Activated T-helper 9 cell treated with anti-CD3 and anti-CD28 coated beads, Interleukin-2, amount 50 U/mL, for 16 hours (primary cell): ENCODE measurements around the gene SPATA4.

Experiments used
- DNase-seq: peaks from one replicate; pipeline ENCODE4 v3.0.0-alpha.2; 2020; ENCODE audit warnings: low read depth

The SPATA4 gene

DNA sequence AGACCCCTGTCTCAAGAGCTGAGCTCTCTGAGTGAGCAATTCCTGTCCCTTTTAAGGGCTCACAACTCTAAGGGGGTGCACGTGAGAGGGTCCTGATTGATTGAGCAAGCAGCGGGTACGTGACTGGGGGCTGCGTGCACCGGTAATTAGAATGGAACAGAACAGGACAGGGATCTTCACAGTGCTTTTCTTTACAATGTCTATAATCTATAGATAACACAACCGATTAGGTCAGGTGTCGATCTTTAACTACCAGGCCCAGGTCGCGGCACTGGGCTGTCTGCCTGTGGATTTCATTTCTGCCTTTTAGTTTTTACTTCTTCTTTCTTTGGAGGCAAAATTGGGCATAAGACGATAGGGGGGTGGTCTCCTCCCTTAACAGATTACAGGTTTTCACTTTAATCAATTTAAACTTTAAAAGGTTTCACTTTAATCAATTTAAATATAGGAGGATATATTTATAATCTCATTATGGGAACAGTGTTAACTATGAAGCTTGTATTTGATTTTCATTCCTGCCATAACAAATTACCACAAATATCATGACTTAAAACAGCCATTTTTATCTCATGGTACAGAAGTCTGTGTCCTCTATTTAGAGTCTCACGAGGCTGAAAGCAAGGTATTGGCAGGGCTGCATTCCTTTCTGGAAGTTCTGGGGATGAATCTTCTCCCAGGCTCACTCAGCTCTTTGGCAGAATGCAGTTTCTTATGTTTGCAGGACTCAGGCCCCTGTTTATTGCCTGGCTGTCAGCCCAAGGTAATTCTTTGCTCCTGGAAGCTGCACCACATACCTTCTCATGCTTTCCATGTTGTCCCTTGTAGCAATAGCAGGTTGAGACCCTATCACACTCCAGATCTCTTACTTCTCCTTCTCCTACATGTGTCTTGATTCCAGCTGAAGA lies 5.2 kb downstream of the SPATA4 start:
- DNase-seq = no peak

- DNase-seq = no peak
These were observed 6.7 kb downstream of the SPATA4 start for GRCh38 chr4:176188654-176189053.

GRCh38 chr4:176187624-176188023 lies 7.8 kb downstream of the SPATA4 start:
- DNase-seq = no peak

DNA sequence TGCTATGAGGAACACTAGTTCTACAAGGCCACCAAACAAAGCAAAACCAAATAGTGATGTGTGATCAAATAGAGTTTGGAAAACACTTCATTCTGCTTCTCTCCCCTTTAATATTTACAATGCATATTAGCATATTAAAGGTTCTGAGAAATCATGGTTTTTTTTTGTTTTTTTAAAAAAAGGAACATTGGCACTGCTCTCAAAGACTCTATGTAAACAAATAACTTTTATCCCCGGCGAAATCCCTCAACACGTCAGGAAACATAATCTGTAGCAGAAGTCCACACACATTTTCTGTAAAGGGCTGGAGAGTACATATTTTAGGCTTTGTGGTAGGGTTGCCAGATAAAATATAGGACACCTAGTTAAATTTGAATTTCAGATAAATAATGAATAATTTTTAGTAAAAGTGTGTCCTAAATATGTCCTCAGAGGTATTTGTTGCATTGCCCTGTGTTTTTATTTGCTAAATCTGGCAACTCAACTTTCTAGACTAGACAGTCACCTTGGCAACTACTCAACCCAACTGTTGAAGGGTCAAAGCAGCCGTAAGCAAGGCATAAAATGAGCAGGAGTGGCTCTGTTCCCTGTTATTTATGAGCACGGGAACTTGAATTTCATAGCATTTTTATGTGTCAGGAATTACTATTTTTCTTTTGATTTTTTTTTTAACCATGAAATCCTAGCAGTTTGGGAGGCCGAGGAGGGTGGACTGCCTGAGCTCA lies 8.6 kb downstream of the SPATA4 start:
- no peak for DNase-seq

DNA sequence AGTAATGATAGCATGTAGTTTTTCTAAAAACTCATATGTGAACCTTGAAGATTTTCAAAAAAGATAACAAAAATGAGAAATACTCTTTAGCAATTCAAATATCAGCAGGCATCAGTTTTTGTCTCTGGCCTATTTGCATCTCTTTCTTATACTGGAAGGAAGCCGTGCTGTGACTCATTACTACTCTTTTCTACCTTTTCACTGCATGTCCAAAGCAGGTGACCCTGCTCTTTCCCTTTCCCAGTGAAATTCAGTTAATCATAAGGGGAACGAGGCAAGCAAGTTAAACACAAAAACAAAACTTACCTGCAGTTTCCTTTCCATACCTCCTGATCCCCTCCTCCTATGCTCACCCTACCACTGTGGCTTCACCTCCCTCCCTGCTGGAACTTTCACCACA lies 9.3 kb downstream of the SPATA4 start:
- no peak for DNase-seq

DNA sequence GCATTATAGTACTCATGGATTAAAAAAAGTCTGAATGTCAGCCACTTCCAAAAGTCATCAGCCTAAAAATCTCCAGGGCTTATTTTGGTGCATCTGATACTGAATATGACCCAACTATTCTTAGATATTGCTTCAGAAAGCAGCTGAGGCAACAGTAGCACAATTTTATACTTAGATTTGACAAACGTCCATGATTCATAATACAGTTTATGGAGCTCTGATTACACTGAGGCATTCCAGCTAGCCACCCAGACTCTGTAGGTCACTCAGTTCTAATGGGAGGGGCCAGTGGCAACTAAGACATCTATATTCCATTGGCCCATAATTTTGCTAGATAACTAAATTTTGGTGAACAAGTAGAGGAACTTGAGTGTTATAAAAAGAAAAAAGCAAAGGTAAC lies 10.3 kb downstream of the SPATA4 start:
- DNase-seq = no peak

DNA sequence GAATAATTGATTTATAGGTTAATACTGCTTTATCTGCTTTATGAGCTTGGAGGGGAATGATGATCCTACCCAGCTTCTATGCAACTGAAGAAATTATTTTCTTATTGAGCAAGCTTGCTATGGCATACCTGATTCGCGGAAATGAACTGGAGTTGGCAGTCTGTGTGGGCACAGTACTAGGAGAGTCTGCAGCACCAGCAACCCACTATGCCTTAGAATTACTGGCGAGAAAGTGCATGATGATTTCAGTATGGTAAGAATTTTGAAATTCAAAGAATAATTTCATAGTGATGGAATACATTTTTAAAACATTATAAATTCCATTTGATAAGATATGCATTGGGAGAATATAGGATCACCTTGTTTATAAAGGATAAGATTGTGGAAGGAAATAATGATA lies 32.3 kb downstream of the SPATA4 start:
- no peak for DNase-seq

GRCh38 chr4:176156656-176157055 lies 38.7 kb downstream of the SPATA4 start:
- DNase-seq = no peak

DNA sequence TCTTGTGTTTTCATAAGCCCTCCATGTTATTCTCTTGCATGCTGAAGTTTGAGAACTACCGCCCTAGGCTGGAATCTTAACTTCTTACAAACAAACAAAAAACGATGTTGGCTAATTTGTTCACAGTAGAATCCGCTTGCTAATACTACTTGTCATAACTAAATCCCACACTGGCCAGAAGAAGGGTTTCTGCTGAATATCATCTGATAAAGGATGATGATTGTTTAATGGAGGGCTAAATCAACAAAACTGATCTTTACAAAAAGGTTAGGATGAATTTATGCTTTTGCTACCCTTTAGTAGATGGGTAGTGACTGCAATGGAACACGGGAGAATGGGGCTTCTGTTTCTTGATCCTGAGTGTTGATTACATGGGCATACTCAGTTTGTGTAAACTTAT lies 42.3 kb downstream of the SPATA4 start:
- no peak for DNase-seq

DNA sequence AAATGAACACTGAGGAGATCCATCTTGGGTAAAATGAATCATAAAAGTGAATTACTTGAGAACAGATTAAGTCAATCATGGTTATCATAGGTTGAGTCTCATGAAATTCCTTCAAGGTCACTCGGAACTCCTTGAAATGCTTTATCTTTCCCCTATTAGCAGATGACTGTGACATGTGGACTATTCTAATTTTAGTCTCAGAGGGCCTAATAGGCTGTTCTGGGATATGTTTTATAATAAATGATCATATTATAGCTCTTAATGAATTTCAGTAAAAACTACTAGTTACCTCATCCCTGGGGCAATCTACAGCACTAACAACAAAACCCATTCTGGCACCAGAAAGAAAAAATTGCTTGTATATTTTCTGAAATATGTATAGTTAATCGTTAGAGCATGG lies 44.7 kb downstream of the SPATA4 start:
- no peak for DNase-seq

GRCh38 chr4:176150356-176150682 lies 45.1 kb downstream of the SPATA4 start:
- DNase-seq = no peak

GRCh38 chr4:176149680-176150355 lies 45.6 kb downstream of the SPATA4 start:
- DNase-seq = no peak

GRCh38 chr4:176142253-176142652 lies 53.1 kb downstream of the SPATA4 start:
- no peak for DNase-seq

DNA sequence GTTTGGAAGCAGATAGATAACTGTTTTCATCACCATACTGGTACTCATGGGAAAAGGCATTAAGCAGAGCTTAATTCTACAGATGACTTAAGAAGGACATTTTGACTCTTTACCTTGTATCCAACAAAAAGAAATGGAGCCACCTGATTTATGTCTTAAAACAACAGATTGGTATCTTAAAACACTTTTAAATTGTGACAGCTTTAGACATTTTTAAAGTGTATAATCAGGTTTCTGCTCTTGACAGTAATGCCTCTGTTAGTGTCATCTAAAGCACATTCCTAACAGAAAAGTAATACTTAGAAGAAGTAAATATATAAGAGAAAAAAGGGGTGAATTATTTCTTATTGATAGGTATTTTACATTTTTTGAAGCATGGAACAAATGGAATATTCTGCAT lies 55.9 kb downstream of the SPATA4 start:
- no peak for DNase-seq

GRCh38 chr4:176137631-176138030 lies 57.8 kb downstream of the SPATA4 start:
- no peak for DNase-seq

DNA sequence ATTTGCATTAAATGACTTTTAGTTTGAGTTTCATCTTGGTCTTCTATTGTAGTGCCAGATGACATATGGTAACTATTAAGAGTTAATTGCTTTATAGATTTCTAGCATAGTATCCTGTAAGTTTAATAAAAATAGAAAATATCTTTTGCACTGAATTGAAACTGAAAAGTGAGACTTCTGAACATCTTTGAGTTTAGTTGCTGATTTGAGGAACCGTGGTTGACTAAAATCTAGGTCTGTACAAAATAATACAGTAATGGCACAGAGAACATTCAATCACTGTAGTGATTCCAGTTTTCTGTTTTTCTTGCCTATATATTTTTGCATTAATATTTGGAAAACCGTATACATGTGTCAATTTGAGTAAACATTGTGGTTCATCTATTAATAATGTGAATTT lies 60.7 kb downstream of the SPATA4 start:
- DNase-seq = no peak
